Adrenal gland (tissue), 5 donors: ENCODE data around the gene SLC30A4.

Experiments used
- POLR2A ChIP-seq, 2 donors: fragments of 450-650 bp; IDR thresholded peaks; one replicate each; pipeline ENCODE4 v1.6.1; 2017; ENCODE audit warnings: antibody characterized with exemption in 2 of 2, mild to moderate bottlenecking in 2 of 2, moderate library complexity in 1 of 2
- TF ChIP-seq, protein P1 (sequence below), 6 experiments: fragments of 450-650 bp in 4 of 6; fragments of 200-600 bp in 2 of 6; sonication (generic) in 1 of 6; IDR thresholded peaks; 1 replicate in 5 of 6; 2 replicates in 1 of 6; pipeline versions ENCODE4 v1.5.1 to v1.8.0; 2016 to 2021; ENCODE audit warnings: antibody characterized with exemption in 6 of 6, mild to moderate bottlenecking in 2 of 6, moderate library complexity in 1 of 6
- donor health status: DM: no; HTN: no; CAD: no.

DNA sequence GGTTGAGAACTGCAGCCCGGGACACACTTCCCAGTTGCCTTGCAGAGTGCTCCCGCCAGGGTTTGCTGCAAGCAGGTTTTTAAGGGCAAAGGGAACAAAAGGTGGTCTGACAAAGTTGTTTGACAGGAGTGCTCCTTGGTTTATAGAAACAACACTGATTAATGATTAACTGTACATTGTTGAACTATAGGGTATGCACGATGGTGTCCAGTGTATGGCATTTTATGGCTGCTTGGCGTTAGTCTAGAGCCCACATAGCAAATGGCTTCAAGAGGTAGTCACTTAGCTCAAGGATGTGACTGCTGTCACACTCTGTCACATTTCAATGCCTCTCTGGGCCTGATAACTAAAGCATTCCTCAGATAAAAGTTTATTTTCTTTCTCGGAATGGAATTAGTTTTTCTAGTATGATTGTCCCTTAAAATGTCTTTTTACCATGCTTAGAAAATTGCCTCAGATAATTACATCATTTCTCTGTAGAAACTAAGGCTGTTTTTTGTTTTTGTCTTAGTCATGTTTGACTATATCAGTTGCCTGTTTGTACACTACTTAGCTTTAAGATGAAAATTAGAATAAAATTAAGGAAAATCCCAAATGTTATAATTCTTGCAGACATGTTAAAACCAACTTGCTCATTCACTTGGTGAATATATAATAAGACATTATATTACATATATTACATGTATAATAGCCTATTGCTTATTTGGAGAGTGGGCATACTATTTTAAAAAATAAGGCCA lies 82.9 kb downstream of the SLC30A4 start:
- TF ChIP-seq, protein P1, sequence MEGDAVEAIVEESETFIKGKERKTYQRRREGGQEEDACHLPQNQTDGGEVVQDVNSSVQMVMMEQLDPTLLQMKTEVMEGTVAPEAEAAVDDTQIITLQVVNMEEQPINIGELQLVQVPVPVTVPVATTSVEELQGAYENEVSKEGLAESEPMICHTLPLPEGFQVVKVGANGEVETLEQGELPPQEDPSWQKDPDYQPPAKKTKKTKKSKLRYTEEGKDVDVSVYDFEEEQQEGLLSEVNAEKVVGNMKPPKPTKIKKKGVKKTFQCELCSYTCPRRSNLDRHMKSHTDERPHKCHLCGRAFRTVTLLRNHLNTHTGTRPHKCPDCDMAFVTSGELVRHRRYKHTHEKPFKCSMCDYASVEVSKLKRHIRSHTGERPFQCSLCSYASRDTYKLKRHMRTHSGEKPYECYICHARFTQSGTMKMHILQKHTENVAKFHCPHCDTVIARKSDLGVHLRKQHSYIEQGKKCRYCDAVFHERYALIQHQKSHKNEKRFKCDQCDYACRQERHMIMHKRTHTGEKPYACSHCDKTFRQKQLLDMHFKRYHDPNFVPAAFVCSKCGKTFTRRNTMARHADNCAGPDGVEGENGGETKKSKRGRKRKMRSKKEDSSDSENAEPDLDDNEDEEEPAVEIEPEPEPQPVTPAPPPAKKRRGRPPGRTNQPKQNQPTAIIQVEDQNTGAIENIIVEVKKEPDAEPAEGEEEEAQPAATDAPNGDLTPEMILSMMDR (IDR thresholded peaks at IDR 0.05): no peak
- no peak for TF ChIP-seq POLR2A (IDR thresholded peaks at IDR 0.05)
